H9 (cell line): ENCODE results near the gene PADI6. TPM values are rescaled to one million over a fixed set of nuclear protein-coding genes. Genes with fewer than 3 reads are reported as not detected.

Experiments used
- DNase-seq: peaks from one replicate; pipeline ENCODE4 v3.0.0-alpha.2; 2017
- H2AFZ ChIP-seq: one replicate; pipeline ENCODE4 v1.6.1; 2013; ENCODE audit warnings: mild to moderate bottlenecking, low read length, control low read depth, moderate library complexity
- H2AK5ac ChIP-seq: 2 replicates; pipeline ENCODE4 v1.6.1; 2013; ENCODE audit warnings: low read length, control low read depth, mixed read lengths; ENCODE audit not compliant: insufficient read length
- H2BK120ac ChIP-seq: one replicate; pipeline ENCODE4 v1.6.1; 2013; ENCODE audit warnings: low read depth, mild to moderate bottlenecking, low read length, control low read depth, inconsistent platforms; ENCODE audit not compliant: poor library complexity, severe bottlenecking
- H2BK12ac ChIP-seq: 2 replicates; pipeline ENCODE4 v1.6.1; 2013; ENCODE audit warnings: low read length, control low read depth, mixed read lengths, low read depth; ENCODE audit not compliant: insufficient read length
- H2BK15ac ChIP-seq: 2 replicates; pipeline ENCODE4 v1.6.1; 2013; ENCODE audit warnings: low read depth, low read length, control low read depth
- H2BK20ac ChIP-seq: one replicate; pipeline ENCODE4 v1.6.1; 2013; ENCODE audit warnings: low read depth, mild to moderate bottlenecking, low read length, control low read depth, inconsistent platforms; ENCODE audit not compliant: poor library complexity, severe bottlenecking
- H2BK5ac ChIP-seq: 2 replicates; pipeline ENCODE4 v1.6.1; 2013; ENCODE audit warnings: low read length, control low read depth, mixed read lengths; ENCODE audit not compliant: insufficient read length
- H3K14ac ChIP-seq: 2 replicates; pipeline ENCODE4 v1.6.1; 2013; ENCODE audit warnings: low read length, control low read depth; ENCODE audit not compliant: insufficient read depth
- H3K18ac ChIP-seq: 2 replicates; pipeline ENCODE4 v1.6.1; 2013; ENCODE audit warnings: low read depth, mild to moderate bottlenecking, mixed read lengths, low read length, control low read depth; ENCODE audit not compliant: insufficient read length
- H3K23ac ChIP-seq: 2 replicates; pipeline ENCODE4 v1.6.1; 2013; ENCODE audit warnings: low read length, control low read depth, mixed read lengths, low read depth; ENCODE audit not compliant: insufficient read length
- H3K23me2 ChIP-seq: 2 replicates; pipeline ENCODE4 v1.6.1; 2013; ENCODE audit warnings: low read depth, mild to moderate bottlenecking, mixed read lengths, low read length, control low read depth; ENCODE audit not compliant: insufficient read length, poor library complexity, severe bottlenecking
- H3K27ac ChIP-seq: 2 replicates; pipeline ENCODE4 v1.5.1; 2013; ENCODE audit warnings: low read length, control low read depth, mixed read lengths, low read depth; ENCODE audit not compliant: insufficient read length
- H3K27me3 ChIP-seq: 2 replicates; pipeline ENCODE4 v1.6.1; 2013; ENCODE audit warnings: low read length, control low read depth, inconsistent platforms; ENCODE audit not compliant: insufficient read depth
- H3K4ac ChIP-seq: 2 replicates; pipeline ENCODE4 v1.6.1; 2013; ENCODE audit warnings: low read depth, mild to moderate bottlenecking, control low read depth, inconsistent platforms, low read length, moderate library complexity
- H3K4me1 ChIP-seq: 2 replicates; pipeline ENCODE4 v1.6.1; 2013; ENCODE audit warnings: low read length, control low read depth, inconsistent platforms; ENCODE audit not compliant: insufficient read depth
- H3K4me2 ChIP-seq: 2 replicates; pipeline ENCODE4 v1.6.1; 2013; ENCODE audit warnings: low read length, control low read depth, mixed read lengths; ENCODE audit not compliant: insufficient read length, insufficient read depth
- H3K56ac ChIP-seq: 2 replicates; pipeline ENCODE4 v1.6.1; 2013; ENCODE audit warnings: low read depth, mild to moderate bottlenecking, mixed read lengths, low read length, control low read depth; ENCODE audit not compliant: insufficient read length
- H3K79me1 ChIP-seq: 2 replicates; pipeline ENCODE4 v1.6.1; 2013; ENCODE audit warnings: low read depth, mild to moderate bottlenecking, moderate library complexity, low read length, control low read depth, inconsistent platforms; ENCODE audit not compliant: insufficient read depth, poor library complexity, severe bottlenecking
- H3K79me2 ChIP-seq: 2 replicates; pipeline ENCODE4 v1.6.1; 2013; ENCODE audit warnings: low read length, control low read depth, inconsistent platforms; ENCODE audit not compliant: insufficient read depth
- H3K9ac ChIP-seq: 2 replicates; pipeline ENCODE4 v1.6.1; 2013; ENCODE audit warnings: low read length, control low read depth, mixed read lengths; ENCODE audit not compliant: insufficient read length; ENCODE audit errors: extremely low read depth
- H3K9me3 ChIP-seq: one replicate; pipeline ENCODE4 v1.6.1; 2013; ENCODE audit warnings: low read depth, low read length, inconsistent platforms; ENCODE audit not compliant: control insufficient read depth
- H3T11ph ChIP-seq: one replicate; pipeline ENCODE4 v1.6.1; 2013; ENCODE audit warnings: mild to moderate bottlenecking, low read length, control low read depth, inconsistent platforms
- H4K20me1 ChIP-seq: one replicate; pipeline ENCODE4 v1.6.1; 2013; ENCODE audit not compliant: control insufficient read depth, insufficient read length, insufficient read depth
- H4K5ac ChIP-seq: 2 replicates; pipeline ENCODE4 v1.6.1; 2013; ENCODE audit warnings: low read depth, mild to moderate bottlenecking, mixed read lengths, low read length, control low read depth; ENCODE audit not compliant: insufficient read length
- H4K8ac ChIP-seq: replicated peaks from 2 replicates; pipeline ENCODE4 v1.6.1; 2013; ENCODE audit warnings: low read length, control low read depth, mixed read lengths, low read depth; ENCODE audit not compliant: insufficient read length
- H4K91ac ChIP-seq: 2 replicates; pipeline ENCODE4 v1.6.1; 2013; ENCODE audit warnings: low read depth, mild to moderate bottlenecking, moderate library complexity, mixed read lengths, low read length, control low read depth; ENCODE audit not compliant: insufficient read length
- H3K27ac Mint-ChIP-seq, 3 experiments: 2 replicates in 2 of 3; 3 replicates in 1 of 3; pipeline ENCODE4 v1.8.0; 2020 to 2021; ENCODE audit warnings: mixed read lengths in 3 of 3, mild to moderate bottlenecking in 1 of 3, moderate library complexity in 1 of 3
- H3K27me3 Mint-ChIP-seq: 2 replicates; pipeline ENCODE4 v1.8.0; 2021; ENCODE audit warnings: low read depth, mild to moderate bottlenecking, moderate library complexity, mixed read lengths
- H3K36me3 Mint-ChIP-seq, 3 experiments: 2 replicates in 2 of 3; 3 replicates in 1 of 3; pipeline ENCODE4 v1.8.0; 2020 to 2021; ENCODE audit warnings: low read depth in 3 of 3, mixed read lengths in 3 of 3; ENCODE audit not compliant: insufficient read depth in 1 of 3
- H3K4me1 Mint-ChIP-seq, 2 experiments: 2 replicates each; pipeline ENCODE4 v1.8.0; 2020; ENCODE audit warnings: mixed read lengths in 2 of 2
- H3K4me3 Mint-ChIP-seq, 2 experiments: 2 replicates in 1 of 2; 3 replicates in 1 of 2; pipeline ENCODE4 v1.8.0; 2020 to 2021; ENCODE audit warnings: mild to moderate bottlenecking in 2 of 2, mixed read lengths in 2 of 2, moderate library complexity in 1 of 2
- H3K9me3 Mint-ChIP-seq, 2 experiments: 2 replicates in 1 of 2; 3 replicates in 1 of 2; pipeline ENCODE4 v1.8.0; 2020; ENCODE audit warnings: mild to moderate bottlenecking in 2 of 2, mixed read lengths in 2 of 2, moderate library complexity in 1 of 2
- CTCF ChIP-seq: fragments of 200-600 bp; sonication (generic); conservative IDR thresholded peaks from 3 replicates; pipeline ENCODE4 v1.8.0; 2021; ENCODE audit warnings: antibody characterized with exemption, mild to moderate bottlenecking
- WGBS: extraction: QIAGEN DNeasy Blood & Tissue Kit; methylation state at CpG from one replicate; pipeline ENCODE4 v1.1.7; 2013; ENCODE audit warnings: missing lambda C conversion rate, low lambda C conversion rate, mixed read lengths; ENCODE audit not compliant: insufficient read length; ENCODE audit errors: extremely low coverage; 5-methylcytosine and 5-hydroxymethylcytosine counted together
- total RNA-seq: library from RNA; stranded (reverse); gene quantifications from 2 replicates; pipeline ENCODE4 v1.2.1, GENCODE V29; 2021

Gene PADI6
- total RNA-seq, 1 experiment from 2014 or later = not detected

- Histone ChIP-seq H3T11ph (no peak overlapping the region), H3K79me2 (no peaks in the 10 kb centered on the region), H3K27me3 (no peaks in the 10 kb centered on the region), H3K4ac (no peak overlapping the region), H2BK15ac (no peak overlapping the region), H3K79me1 (no peaks in the 10 kb centered on the region), H3K27ac (no peak overlapping the region), H3K18ac (no peak overlapping the region), H4K8ac (no peak overlapping the region), H4K20me1 (no peaks in the 10 kb centered on the region), H3K56ac (no peak overlapping the region), H3K9me3 (no peaks in the 10 kb centered on the region), H2AK5ac (no peak overlapping the region), H4K91ac (no peak overlapping the region), H3K23me2 (no peaks in the 10 kb centered on the region), H4K5ac (no peak overlapping the region), H3K9ac (no peak overlapping the region), H3K23ac (no peak overlapping the region), H2AFZ (no peak overlapping the region), H2BK20ac (no peak overlapping the region), H2BK12ac (no peak overlapping the region), H3K4me1 (no peaks in the 10 kb centered on the region), H2BK120ac (no peak overlapping the region), H2BK5ac (no peak overlapping the region), H3K4me2 (no peak overlapping the region), H3K14ac (no peak overlapping the region)
- peaks cover 11% of the 10 kb centered on the region for H3K27me3 Mint-ChIP-seq
- WGBS = no CpG with 5 or more reads among the region's 3 CpGs
- H3K27ac Mint-ChIP-seq = no peak overlapping the region
- H3K9me3 Mint-ChIP-seq = no peaks in the 10 kb centered on the region
- H3K36me3 Mint-ChIP-seq = no peaks in the 10 kb centered on the region
- H3K4me3 Mint-ChIP-seq = no peak overlapping the region
- DNase-seq = no peak
- TF ChIP-seq CTCF = no peak
- peaks cover 8 to 15% of the 10 kb centered on the region in 2 experiments for H3K4me1 Mint-ChIP-seq
These were observed 6.7 kb upstream of the PADI6 start for GRCh38 chr1:17365293-17365692.
